IPS DF 4.7 (cell line): ENCODE measurements around the gene NPEPL1.
A peak's percentile ranks its signal among the peaks of the same experiment; 100 is the strongest.
"Not testable (repeated sequence)": the region's sequence is repeated elsewhere in the genome, so short reads cannot be mapped to it uniquely, and the experiment has no call there.

Experiments
- DNase-seq: peaks from one replicate; pipeline ENCODE4 v3.0.0-alpha.2; 2013; ENCODE audit warnings: low spot score; ENCODE audit errors: extremely low read depth

NPEPL1 gene

DNA sequence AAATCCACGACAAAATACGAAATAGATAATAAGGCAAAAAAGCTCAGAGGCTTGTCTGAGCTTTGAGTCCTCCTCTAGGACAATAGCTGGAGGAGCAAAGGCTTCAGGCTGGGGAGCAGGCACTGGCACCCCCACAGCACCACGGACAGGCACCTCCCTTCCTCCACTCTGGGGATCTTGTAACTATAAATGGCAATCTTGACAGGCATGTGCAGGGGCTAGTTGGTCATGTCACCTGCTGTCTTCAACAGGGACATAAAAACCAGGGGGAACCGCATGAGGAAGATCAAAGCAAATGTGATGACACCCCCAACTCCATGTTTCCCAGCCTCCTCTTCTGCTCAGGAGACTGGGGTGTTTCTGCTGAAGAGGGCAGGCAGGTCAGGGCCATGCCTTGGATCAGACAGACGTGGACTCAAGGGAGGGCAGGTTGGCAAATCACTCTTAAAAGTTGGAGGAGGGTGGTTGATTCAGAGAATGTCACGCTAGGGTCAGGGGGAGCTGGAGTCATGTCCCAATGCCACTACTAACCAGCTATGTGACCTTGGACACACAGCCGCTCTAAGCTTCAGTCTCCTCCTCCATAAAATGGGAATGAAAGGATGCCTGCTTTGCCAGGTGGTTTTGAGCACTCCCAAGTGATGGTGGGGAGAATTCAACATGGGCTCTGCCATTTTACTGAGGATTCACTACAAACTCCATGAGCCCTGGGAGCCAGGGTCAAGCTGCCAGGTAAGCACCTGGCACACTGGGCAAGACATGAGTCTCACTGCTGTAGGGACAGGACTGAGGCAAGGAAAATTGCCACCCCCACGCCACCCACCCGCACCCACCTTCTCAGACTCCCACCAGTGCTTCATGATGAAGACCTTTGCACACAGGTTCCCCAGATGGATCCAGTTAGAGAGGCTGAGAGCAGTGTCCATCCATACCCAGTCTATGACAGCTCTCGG lies 48.0 kb downstream of the NPEPL1 start:
- DNase-seq: no peak

DNA sequence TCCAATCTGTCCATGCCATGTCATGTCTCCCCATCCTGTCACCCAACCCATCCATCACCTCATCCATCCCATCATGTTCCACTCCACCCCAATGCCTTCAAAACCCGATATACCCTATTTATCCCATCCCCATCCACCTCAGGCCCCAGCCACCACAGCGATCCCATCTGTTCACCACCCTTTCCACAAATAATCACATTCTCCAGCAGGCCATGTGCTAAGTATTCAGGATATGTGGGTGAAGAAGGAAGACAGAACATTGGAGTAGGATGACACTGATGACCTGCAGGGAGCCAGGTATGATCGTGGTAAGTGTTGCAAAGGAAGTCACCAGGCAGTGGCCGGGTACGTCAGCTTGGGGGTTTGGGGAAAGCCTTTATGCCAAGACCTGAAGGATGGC lies 48.8 kb downstream of the NPEPL1 start:
- DNase-seq: no peak

DNA sequence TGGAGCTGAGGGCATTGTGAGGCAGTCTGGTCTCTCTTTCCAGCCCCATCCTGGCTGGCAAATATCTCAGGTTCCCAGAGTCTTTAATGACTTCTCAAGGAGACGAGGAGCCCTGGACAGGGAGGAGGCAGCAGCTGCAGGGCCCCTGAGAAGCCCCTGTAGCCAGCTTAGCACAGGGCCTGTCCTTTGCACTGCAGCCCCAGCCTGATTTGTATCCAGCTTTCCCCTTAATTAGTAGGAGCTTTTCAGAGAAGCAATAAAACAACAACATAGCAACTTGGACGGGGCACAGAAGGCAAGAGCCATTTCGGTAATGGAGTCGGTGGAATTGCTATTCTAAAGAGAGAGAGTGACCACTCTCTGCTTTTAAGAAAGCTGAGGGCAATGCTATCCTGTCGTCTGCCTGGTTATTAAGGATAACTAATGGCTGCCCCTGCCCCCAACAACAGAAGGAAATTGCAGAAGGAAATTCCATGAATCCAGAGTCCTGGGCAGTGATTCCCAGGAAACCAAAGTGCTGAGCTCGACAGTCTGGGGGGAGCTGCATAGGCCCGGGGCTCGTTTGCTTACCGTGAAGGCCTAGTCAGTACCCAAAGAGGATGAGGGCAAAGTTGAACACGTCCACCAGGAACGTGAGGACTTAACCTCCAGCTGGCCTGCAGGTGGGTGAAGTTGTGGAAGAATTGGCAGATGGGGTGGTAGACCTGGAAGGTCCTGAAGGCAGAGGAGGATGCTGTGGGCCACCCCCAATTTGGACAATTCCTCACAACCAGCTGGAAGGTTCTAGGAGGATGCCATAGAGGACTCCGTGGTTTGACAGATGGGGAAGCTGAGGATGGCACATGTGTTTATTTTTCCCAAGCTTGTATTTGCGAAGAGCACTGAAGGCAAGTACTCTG lies 50.3 kb downstream of the NPEPL1 start:
- DNase-seq: no peak

- DNase-seq: no peak
Observed at GRCh38 chr20:58743929-58744534, 51.4 kb downstream of the NPEPL1 start.

DNA sequence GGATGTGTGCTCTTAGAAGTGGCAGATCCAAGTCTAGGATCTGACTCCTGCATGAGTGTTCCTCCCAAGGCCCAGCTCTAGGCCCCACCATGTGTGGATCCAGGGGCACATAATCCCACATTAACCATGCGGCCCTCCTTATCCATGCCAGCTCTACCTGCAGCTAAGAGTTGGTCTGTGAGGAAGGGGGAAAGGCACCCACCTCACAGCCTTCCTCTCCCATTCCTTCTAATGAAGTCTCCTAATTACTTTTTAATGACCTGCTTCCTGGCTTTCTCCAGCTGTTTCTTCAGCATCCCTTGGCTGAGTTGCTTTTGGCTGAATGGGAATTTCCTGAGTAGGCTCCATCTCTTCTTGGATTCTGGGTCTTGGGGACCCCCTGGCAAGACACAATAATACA lies 52.2 kb downstream of the NPEPL1 start:
- DNase-seq: no peak

- DNase-seq: no peak
Observed at GRCh38 chr20:58745391-58745790, 52.8 kb downstream of the NPEPL1 start.

- no peak for DNase-seq
Observed at GRCh38 chr20:58746620-58747019, 54.0 kb downstream of the NPEPL1 start.

DNA sequence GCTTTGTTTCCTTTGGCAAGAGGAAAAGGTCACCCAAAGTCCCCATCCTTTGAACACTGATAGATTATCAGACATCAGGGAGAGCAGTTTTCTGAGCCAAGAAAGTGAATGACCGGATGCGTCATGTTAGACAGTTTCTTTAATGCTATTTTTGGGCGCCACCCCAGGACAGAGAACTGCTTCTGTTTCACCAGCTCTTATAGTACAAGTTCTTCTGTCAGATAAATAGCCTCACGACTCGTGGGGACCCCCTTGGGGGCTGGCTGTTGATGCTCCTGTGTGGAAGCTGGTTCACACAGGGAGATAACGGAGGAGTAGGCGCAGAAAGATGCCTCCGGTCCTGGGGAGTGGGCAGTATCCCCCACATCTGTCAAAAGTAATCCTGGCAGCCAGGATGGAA lies 54.6 kb downstream of the NPEPL1 start:
- DNase-seq: no peak

- no peak for DNase-seq
Observed at GRCh38 chr20:58748618-58749017, 56.0 kb downstream of the NPEPL1 start.

DNA sequence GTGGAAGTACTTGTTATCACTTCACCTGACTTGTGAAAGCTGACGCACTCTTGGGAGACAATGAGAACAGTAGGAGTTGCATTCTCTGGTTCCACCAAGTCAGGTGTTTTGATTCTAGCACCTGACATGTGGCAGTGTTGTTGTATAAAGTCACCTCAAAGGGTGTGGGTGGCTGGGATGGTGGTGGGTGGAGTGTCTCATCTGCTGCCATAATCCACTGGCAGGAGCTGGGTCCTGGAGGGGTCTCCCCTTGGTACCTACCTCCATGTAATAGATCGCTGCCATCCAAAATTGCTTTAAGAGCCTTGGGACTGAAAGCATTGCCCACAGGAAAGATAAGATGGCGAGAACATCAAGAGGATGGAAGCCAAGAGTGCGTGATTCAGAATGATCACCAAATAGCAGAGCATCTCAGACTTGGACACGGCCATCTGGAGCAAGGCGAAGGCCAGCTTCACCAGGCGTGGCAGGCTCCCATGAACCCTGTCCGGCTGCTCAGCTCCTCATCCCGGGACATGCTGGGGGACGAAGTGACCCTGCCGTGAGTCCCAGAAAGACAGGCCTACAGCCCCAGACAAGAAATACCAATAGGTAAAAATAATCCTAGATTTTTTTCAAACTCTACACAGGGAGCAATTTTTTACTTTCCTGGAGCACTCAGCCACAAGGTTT lies 56.6 kb downstream of the NPEPL1 start:
- no peak for DNase-seq

DNA sequence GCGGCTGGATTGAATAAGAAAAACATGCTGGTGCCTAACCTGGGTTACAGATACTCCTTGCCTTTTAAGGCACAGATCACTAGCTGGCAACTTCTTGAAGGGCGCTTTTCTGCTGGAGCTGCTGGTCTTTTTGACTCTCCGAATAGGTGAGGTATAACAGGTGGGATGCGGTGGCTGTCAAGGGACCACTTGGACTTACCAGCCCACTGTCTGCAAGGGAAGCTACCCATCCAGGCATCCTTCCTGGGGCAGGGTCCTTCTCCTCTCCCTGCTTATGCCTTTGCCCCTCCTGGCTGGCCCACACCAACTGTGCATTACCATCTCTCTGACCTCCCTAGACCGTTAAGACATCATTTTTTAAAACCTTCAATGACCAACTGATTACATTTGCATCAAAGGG lies 57.4 kb downstream of the NPEPL1 start:
- no peak for DNase-seq

- not testable (repeated sequence) for DNase-seq
Observed at GRCh38 chr20:58750706-58751105, 58.1 kb downstream of the NPEPL1 start.

DNA sequence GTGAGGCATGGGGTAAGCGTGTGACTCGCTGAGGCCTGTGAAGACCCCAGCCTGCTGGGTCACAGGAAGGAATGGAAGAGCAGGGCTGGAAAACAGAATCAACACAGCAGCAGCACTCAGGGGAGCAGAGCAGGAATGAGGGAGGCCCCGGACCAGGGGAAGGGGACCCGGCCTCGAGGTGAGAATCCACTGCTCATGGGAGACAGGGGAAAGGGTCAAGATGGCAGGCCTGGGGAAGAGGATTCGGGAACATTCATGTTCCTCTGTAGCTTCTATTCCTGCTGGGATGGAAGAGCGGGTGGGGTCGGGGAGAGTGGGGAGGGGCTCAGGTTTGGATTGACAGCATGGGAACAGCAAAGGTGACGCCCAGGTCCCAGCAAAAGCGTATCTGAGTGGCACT lies 59.4 kb downstream of the NPEPL1 start:
- no peak for DNase-seq

- DNase-seq: no peak
Observed at GRCh38 chr20:58752565-58752964, 60.0 kb downstream of the NPEPL1 start.

GRCh38 chr20:58753267-58753921 lies 60.8 kb downstream of the NPEPL1 start:
- peak; percentile 68 for DNase-seq

DNA sequence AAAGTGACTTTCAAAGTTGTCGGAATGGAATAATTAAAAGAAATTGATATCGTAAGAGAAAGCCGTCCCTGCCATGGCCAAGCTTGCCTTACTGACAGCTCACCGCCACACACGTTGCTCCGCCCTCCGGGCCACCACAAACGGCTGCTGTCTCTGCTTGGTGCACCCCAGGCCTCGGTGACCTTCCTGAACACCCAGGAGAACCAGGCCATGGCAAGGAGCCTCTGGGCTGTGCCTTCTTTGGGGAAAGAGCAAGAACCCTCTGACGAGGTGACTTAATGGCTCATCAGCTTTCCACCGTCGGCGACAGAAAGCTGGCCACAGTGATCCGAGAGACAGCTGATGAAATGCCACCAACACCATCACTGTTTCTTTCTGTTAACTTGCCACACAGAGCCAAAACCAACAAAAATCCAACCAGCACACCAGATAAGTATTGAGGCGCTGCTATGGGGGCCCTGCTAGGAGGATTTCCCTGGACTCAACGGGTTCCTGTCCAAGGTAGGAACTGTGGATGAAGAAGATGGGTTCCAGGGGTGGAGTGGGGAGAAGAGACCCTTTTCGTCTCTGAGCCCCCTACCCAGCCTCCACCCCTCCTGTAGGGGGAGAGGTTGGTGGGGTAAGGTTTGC lies 61.4 kb downstream of the NPEPL1 start:
- DNase-seq: no peak

GRCh38 chr20:58754584-58754983 lies 62.0 kb downstream of the NPEPL1 start:
- DNase-seq: no peak

DNA sequence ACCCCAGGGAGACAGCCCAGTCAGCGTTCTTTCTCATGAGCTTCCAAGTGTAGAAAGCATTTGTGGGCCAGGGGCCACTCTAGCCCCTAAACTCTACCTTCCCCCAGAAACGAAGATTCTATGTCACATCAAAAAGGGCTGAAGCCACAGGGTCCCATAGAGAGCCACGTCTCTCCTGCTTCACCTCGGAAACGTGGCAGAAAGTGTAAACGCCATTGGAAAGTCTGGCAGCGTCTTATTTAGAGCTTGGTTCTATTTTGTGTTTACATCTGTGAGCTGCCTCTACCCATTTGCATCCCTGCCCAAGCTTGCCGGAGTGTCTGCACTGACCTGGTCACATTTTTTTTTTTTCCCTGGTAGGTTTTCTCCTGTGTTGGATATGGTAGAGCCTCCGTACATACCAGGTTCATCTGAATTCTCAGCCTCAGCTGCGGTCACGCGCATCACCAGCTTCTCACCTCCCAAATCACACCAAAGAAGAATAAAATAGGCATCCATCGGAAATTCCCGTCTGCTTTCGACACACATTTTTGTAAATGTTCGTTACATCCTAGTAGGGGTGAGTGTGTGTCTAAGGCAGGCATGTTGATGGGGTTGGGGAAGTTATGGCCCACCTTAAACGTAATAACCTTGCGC lies 62.6 kb downstream of the NPEPL1 start:
- DNase-seq: no peak

- no peak for DNase-seq
Observed at GRCh38 chr20:58755766-58756449, 63.3 kb downstream of the NPEPL1 start.
